Measurements from ENCODE around the gene ATXN1.

The ATXN1 gene

GRCh38 chr6:16698162-16698533 lies 63.1 kb downstream of the ATXN1 start:
- DNase-seq (ENCODE audit: low spot score) = no peak

GRCh38 chr6:16697437-16698161 lies 63.7 kb downstream of the ATXN1 start:
- no peak for DNase-seq (ENCODE audit: low spot score)

DNA sequence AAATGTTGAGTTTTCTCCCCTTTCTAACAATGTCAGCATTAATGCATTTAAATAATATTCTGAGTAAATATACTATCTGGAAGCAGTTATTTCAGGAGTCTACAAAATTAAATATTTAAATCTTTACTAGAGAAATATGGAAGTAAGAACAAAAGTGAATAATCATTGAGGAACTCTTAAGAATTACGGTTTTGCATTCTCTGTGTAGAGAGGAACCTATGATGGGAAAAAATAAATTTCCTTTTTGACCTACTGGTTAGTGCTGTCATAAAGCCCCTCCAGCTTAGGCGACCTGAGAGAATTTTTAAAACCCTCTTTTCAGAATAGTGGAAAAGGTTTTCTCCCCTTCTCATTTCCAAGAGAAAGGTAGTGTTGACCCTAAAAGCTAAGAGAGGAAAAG lies 64.8 kb downstream of the ATXN1 start:
- no peak for DNase-seq (ENCODE audit: low spot score)

GRCh38 chr6:16694781-16695578 lies 66.3 kb downstream of the ATXN1 start:
- no peak for DNase-seq (ENCODE audit: low spot score)

DNA sequence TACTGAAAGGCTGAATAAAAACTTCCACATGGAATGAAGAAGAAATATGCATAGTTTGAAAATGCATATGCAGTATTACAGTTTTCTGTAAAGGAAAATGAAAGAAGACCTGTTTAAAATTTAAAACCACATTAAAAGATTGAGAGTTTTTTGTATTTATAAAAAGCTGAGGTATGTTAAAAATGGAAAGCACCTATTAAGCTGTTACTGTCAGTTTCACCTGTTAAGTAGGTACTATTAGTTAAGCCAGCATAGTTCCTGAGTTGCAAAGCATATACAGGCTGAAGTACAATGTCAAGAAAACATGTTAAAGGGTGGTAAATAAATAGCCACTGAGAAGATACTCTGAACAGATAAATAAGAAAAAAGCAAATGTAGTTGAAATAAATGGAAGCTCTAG lies 69.9 kb downstream of the ATXN1 start:
- no peak for DNase-seq (ENCODE audit: low spot score)

- DNase-seq (ENCODE audit: low spot score) = no peak
Observed at GRCh38 chr6:16690608-16691142, 70.6 kb downstream of the ATXN1 start.

GRCh38 chr6:16689788-16690607 lies 71.3 kb downstream of the ATXN1 start:
- DNase-seq (ENCODE audit: low spot score) = no peak

DNA sequence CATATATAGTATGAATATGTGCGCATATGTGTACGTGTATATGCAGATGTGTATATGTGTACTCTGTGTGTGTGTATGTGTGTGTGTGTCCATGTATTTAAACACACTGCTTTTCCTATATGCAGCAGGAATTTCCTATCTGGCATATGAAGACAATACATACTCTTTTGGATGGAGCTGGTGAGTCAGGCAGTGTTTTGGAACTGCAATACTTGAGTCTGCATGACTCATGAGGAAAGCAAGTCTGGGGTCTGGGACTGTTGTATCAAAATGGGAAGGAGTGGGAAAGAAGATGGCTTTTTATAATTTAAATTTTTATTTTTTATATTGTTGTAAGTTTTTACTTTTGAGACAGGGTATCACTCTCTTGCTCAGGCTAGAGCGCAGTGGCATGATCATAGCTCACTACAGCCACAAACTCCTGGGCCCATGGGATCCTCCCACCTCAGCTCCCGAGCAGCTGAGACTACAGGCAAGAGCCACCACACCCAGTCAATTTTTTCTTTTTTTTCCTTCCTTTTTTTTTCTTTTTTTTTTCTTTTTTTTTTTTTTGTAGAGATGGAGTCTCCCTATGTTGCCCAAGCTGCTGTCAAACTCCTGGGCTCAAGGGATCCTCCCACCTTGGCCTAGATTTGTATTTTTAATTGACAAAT lies 72.2 kb downstream of the ATXN1 start:
- DNase-seq (ENCODE audit: low spot score) = no peak

GRCh38 chr6:16688436-16688835 lies 72.8 kb downstream of the ATXN1 start:
- no peak for DNase-seq (ENCODE audit: low spot score)

DNA sequence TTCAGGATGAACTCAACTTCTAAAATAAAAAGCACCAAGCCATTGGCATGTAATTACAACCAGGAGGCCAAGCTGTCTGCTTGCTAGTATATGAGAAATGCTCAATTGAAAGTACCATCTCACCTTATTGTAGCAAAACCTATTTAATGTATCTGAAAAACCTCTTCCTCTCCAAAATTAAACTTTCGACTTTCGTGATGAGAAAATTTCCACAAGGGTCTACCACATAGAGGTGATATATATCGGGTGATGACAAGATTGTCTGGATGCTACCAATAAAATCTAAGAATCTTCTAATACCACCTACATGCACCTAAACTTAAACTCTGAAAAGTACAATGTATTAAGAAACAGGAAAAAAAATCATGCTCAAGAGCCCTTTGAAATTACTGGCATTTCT lies 74.2 kb downstream of the ATXN1 start:
- no peak for DNase-seq (ENCODE audit: low spot score)

DNA sequence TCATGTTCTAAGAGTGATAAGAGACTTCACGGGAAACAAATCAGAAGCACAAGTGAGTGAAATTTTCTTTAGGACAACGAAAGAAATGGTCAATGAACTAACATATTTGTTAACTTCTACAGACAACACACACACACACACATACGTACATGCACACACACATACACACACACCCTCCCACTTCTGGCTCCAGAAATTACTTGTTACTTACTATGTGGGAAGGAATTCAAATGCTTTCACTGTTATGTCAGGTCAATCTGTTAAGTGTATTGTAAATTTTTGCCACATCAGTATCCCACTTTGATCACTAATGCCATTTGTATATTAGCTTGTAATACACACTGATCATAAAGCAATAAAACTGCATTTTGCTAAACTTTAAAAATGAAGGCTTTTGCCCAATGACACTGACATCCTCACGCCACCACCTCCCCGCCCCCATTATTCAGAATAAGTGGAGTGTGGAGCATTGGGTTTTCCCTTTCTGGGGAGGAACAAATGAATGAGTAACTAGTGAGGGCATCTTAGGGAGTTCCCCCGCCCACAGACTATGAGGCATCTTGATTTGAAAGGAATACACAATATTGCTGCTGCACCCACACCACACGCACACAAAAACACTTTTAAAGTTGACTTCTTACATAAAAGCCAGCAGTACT lies 76.2 kb downstream of the ATXN1 start:
- DNase-seq (ENCODE audit: low spot score) = no peak

DNA sequence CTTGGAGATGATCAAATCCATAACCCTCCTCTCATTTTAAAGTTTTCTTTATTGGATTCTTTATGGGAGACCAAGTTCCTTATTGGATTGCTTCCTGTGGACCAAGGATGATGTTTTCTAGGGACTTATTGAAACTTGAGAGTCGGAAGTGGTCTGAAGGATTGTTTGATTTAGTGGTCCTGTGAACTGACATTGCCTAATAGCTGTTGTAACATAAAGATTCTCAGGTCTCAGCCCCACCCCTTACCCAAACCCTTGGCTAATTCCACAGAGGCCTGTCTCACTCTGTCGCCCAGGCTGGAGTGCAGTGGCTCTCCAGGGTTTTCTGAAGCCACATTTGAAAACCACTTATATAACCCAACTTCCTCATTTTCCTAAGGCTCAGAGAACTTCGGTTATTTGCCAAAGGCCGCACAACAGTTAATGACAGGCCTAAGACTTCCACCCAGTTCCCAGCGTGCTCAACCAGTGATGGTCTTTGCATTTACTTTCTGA lies 77.0 kb downstream of the ATXN1 start:
- no peak for DNase-seq (ENCODE audit: low spot score)

GRCh38 chr6:16683641-16684194 lies 77.5 kb downstream of the ATXN1 start:
- DNase-seq (ENCODE audit: low spot score) = peak; percentile 32

GRCh38 chr6:16681260-16681873 lies 79.9 kb downstream of the ATXN1 start:
- DNase-seq (ENCODE audit: low spot score) = peak; percentile 65

GRCh38 chr6:16679050-16679449 lies 82.2 kb downstream of the ATXN1 start:
- no peak for DNase-seq (ENCODE audit: low spot score)

GRCh38 chr6:16677458-16677857 lies 83.8 kb downstream of the ATXN1 start:
- DNase-seq (ENCODE audit: low spot score) = no peak

DNA sequence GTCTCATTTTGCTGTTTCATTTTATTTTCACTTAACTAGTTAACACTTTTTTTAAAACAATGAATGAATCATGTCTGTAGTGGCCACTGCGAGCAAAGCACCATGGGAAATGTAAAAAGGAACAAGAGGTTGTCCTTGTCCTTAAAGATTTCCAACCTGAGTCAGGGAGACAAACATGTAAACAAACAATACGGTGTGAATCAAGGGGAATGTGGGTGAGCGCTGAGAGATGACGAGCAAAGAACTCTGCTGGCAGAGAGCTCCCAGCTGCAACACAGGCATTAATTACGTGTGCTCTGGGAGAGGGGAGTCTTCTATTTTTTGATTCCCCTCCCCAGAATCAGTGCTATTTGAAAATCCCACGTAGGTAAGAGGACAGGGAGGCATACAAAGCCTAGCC lies 84.3 kb downstream of the ATXN1 start:
- DNase-seq (ENCODE audit: low spot score) = peak; percentile 36

- DNase-seq (ENCODE audit: low spot score) = no peak
Observed at GRCh38 chr6:16676376-16676775, 84.9 kb downstream of the ATXN1 start.

GRCh38 chr6:16674801-16675392 lies 86.4 kb downstream of the ATXN1 start:
- DNase-seq (ENCODE audit: low spot score) = peak; percentile 29
